ENCODE measurements around the gene UTP11.

- TF ChIP-seq CTCF (IDR thresholded peaks at IDR 0.05) (no peak), POLR2A (IDR thresholded peaks at IDR 0.05) (no peak)
These were observed 59.0 kb downstream of the UTP11 start for GRCh38 chr1:38071312-38072256.
